Fibroblast of the aortic adventitia (primary cell): Measurements from ENCODE around the gene FOXN3. TPM values are rescaled to one million over a fixed set of nuclear protein-coding genes. Genes with fewer than 3 reads are reported as not detected.

Source experiments
- DNase-seq: peaks from one replicate; pipeline ENCODE4 v3.0.0-alpha.2; 2010; ENCODE audit warnings: low read depth
- H3K4me3 ChIP-seq: 2 replicates; pipeline ENCODE4 v1.5.1; 2011; ENCODE audit warnings: low read depth, mild to moderate bottlenecking, control low read depth, low read length, moderate library complexity
- CTCF ChIP-seq: IDR thresholded peaks from 2 replicates; pipeline ENCODE4 v1.5.1; 2011; ENCODE audit warnings: mild to moderate bottlenecking, low read length, control low read depth, inconsistent platforms; ENCODE audit not compliant: insufficient read depth
- total RNA-seq: library from RNA; depleted of rRNA; stranded (reverse); fragments of >200 nt; gene quantifications from 2 replicates; pipeline ENCODE4 v1.2.3, GENCODE V29; 2012; ENCODE audit warnings: low replicate concordance

Gene FOXN3
- total RNA-seq, 1 donor, result 35.3 TPM

- H3K4me3 ChIP-seq, result no peak overlapping the region
- TF ChIP-seq CTCF, result no peak
- DNase-seq, result no peak
Observed at GRCh38 chr14:89356927-89357326, 60.1 kb downstream of the FOXN3 start.

- TF ChIP-seq CTCF, result no peak
- no peak overlapping the region for H3K4me3 ChIP-seq
- no peak for DNase-seq
Observed at GRCh38 chr14:89356496-89356895, 60.5 kb downstream of the FOXN3 start.

GRCh38 chr14:89353766-89354113 is 63.3 kb downstream of the FOXN3 start:
- H3K4me3 ChIP-seq, result no peak overlapping the region
- no peak for DNase-seq
- no peak for TF ChIP-seq CTCF

- no peak for DNase-seq
- H3K4me3 ChIP-seq, result no peak overlapping the region
- no peak for TF ChIP-seq CTCF
Observed at GRCh38 chr14:89352976-89353765, 63.9 kb downstream of the FOXN3 start.

GRCh38 chr14:89351516-89352404 is 65.3 kb downstream of the FOXN3 start:
- no peak for TF ChIP-seq CTCF
- peak; percentile 33 for DNase-seq
- H3K4me3 ChIP-seq, result no peak overlapping the region

- no peak for TF ChIP-seq CTCF
- H3K4me3 ChIP-seq, result no peak overlapping the region
- DNase-seq, result no peak
Observed at GRCh38 chr14:89351221-89351515, 65.9 kb downstream of the FOXN3 start.
